GM19397 (cell line): ENCODE results near the gene APC2.

Experiments used
- ATAC-seq: cut with Tn5 transposase; IDR thresholded peaks from one replicate; pipeline ENCODE4 v1.9.1; 2021; ENCODE audit warnings: mild to moderate bottlenecking, moderate library complexity; ENCODE audit not compliant: unreplicated experiment

The APC2 gene

DNA sequence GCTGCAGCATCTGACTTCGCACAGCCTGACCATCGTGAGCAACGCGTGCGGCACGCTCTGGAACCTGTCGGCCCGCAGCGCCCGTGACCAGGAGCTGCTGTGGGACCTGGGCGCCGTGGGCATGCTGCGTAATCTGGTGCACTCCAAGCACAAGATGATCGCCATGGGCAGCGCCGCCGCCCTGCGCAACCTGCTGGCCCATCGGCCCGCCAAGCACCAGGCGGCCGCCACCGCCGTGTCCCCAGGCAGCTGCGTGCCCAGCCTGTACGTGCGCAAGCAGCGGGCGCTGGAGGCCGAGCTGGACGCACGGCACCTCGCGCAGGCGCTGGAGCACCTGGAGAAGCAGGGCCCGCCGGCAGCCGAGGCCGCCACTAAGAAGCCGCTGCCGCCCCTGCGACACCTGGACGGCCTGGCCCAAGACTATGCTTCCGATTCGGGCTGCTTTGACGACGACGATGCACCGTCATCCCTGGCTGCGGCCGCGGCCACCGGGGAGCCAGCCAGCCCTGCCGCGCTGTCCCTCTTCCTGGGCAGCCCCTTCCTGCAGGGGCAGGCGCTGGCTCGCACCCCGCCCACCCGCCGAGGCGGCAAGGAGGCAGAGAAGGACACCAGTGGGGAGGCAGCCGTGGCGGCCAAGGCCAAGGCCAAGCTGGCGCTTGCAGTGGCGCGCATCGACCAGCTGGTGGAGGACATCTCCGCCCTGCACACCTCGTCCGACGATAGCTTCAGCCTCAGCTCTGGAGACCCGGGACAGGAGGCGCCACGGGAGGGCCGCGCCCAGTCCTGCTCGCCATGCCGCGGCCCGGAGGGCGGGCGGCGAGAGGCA, 15.5 kb downstream of the APC2 start:
- no peak for ATAC-seq

GRCh38 chr19:1466018-1466460, 16.1 kb downstream of the APC2 start:
- no peak for ATAC-seq

DNA sequence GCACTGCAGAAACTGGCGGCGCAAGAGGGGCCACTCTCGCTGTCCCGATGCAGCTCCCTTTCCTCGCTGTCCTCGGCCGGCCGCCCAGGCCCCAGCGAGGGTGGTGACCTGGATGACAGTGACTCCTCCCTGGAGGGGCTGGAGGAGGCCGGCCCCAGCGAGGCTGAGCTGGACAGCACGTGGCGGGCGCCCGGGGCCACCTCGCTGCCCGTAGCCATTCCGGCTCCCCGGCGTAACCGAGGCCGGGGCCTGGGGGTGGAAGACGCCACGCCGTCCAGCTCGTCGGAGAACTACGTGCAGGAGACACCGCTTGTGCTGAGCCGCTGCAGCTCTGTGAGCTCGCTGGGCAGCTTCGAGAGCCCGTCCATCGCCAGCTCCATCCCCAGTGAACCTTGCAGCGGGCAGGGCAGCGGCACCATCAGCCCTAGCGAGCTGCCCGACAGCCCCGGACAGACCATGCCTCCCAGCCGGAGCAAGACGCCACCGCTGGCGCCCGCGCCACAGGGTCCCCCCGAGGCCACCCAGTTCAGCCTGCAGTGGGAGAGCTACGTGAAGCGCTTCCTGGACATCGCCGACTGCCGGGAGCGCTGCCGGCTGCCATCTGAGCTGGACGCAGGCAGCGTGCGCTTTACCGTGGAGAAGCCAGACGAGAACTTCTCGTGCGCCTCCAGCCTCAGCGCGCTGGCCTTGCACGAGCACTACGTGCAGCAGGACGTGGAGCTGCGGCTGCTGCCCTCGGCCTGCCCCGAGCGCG, 16.7 kb downstream of the APC2 start:
- ATAC-seq: no peak

DNA sequence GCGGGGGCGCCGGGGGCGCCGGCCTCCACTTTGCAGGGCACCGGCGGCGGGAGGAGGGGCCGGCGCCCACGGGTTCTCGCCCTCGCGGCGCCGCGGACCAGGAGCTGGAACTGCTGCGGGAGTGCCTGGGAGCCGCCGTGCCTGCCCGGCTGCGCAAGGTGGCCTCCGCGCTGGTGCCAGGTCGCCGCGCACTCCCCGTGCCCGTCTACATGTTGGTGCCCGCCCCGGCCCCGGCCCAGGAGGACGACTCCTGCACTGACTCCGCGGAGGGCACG, 17.2 kb downstream of the APC2 start:
- no peak for ATAC-seq

DNA sequence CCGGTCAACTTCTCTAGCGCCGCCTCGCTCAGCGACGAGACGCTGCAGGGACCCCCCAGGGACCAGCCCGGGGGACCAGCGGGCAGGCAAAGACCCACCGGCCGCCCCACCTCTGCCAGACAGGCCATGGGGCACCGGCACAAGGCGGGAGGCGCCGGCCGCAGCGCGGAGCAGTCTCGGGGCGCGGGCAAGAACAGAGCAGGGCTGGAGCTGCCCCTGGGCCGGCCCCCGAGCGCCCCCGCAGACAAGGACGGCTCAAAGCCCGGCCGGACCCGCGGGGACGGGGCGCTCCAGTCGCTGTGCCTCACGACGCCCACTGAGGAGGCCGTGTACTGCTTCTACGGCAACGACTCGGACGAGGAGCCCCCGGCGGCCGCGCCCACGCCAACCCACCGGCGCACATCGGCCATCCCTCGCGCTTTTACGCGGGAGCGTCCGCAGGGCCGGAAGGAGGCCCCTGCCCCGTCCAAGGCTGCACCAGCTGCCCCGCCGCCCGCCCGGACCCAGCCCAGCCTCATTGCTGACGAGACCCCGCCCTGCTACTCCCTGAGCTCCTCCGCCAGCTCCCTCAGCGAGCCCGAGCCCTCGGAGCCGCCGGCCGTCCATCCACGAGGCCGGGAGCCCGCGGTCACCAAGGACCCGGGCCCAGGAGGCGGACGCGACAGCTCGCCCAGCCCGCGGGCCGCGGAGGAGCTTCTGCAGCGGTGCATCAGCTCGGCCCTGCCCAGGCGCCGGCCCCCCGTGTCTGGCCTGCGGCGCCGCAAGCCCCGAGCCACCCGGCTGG, 17.8 kb downstream of the APC2 start:
- ATAC-seq: no peak

DNA sequence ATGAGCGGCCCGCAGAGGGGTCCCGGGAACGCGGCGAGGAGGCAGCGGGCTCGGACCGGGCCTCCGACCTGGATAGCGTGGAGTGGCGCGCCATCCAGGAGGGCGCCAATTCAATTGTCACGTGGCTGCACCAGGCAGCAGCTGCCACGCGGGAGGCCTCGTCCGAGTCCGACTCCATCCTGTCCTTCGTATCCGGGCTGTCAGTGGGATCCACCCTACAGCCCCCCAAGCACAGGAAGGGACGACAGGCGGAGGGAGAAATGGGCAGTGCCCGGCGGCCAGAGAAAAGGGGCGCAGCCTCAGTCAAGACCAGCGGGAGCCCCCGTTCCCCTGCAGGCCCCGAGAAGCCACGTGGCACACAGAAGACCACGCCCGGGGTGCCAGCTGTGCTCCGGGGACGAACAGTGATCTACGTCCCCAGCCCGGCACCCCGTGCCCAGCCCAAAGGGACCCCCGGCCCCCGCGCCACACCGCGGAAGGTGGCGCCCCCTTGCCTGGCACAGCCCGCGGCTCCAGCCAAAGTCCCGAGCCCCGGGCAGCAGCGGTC, 18.4 kb downstream of the APC2 start:
- no peak for ATAC-seq

DNA sequence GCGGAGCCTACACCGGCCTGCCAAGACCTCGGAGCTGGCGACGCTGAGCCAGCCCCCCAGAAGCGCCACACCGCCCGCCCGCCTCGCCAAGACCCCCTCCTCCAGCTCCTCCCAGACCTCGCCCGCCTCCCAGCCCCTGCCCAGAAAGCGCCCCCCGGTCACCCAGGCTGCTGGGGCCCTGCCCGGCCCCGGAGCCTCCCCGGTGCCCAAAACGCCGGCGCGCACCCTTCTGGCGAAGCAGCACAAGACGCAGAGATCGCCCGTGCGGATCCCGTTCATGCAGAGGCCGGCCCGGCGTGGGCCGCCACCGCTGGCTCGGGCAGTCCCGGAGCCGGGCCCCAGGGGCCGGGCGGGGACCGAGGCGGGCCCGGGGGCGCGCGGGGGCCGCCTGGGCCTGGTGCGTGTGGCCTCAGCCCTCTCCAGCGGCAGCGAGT, 18.9 kb downstream of the APC2 start:
- ATAC-seq: no peak

GRCh38 chr19:1469255-1470054, 19.5 kb downstream of the APC2 start:
- ATAC-seq: no peak

GRCh38 chr19:1470055-1470304, 20.1 kb downstream of the APC2 start:
- no peak for ATAC-seq

DNA sequence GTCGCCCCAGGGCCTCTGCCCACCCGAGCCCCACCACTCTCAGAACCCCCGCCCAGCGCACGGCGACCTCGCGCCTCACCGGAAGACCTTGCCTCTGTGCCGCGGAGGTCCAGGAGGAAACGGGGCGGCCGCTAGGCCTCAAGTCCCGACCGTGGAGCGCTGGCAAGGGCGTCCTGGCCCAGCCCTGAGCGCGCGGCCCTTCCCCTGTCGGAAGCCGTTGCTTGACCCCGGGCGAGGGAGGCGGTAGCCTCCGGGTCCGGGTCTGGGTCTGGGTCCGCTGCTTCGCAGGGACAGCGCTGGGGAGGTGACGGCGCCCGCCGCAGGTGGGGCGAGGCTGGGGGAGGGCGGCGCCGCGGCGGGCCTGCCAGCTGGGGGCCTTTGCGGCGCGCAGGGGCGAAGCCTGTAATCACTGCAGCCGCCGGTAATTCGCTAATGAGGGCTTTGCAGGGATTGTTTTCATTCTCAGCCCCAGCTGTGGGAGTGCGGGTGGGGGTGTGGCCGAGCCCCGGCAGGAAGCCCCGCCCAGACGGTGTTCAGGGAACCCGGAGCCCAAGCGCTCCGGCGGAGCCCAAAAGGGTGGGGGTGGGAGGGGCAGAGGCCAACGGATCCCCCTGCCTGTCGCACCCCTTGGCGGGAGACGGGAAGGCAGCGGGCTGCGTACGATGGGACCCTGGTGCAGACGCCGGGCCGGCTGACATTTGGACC, 20.5 kb downstream of the APC2 start:
- no peak for ATAC-seq

DNA sequence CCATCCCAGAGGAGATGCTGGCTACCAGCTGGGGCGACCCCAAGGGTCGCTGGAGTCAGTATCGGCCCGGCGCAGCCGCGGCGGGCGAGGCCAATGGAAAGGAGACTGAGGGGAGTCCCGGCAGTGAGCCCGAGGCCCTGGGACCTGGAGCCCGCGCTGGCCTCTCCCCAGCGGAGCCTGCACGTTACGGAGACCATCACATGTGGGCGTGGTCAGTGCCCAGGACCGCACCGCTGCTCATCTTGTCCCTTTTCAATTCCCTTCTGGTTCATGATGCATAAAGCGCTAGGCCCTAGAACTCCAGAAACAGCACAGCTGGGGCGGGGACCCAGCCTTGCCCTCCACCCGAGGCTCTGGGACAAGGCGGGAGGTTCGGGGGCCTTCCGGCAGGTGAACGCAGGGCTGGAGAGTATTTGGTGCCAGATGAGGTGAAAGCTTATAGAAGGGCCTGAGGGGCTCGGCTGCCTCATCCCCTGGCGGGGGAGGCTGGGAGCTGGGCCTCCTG, 21.1 kb downstream of the APC2 start:
- ATAC-seq: no peak

DNA sequence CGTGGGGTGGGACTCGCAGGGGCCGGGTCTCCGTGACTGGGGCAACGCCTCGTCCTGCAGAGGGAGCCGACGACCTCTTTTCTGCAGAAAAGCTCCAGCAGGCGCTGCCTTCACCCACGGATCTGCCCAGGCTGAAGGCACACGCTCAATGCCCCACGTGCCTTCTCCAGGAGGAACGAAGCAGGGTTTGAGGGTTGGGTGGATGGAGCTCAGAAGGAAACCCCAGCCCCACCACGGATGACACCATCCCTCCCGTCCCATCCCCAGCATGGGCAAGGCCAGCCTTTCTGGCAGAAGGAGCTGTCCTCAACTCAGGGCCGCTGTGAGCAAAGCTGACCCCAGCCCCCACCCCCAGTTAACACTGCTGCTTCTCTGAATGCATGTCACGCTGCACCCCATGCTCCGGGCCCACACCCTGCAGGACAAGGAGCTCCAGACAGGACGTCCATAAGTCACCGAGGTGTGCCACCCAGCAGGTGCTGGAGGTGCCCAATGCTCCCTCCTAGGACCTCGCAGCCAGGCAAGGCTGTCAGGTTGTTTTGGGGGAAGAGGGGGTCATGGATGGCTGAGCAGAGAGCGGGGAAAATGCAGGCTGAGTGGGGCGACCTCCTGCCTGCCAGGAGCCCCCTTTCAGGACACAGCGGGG, 21.7 kb downstream of the APC2 start:
- no peak for ATAC-seq

GRCh38 chr19:1472231-1473084, 22.5 kb downstream of the APC2 start:
- no peak for ATAC-seq

- ATAC-seq: no peak
Observed at GRCh38 chr19:1473085-1473851, 23.3 kb downstream of the APC2 start.

DNA sequence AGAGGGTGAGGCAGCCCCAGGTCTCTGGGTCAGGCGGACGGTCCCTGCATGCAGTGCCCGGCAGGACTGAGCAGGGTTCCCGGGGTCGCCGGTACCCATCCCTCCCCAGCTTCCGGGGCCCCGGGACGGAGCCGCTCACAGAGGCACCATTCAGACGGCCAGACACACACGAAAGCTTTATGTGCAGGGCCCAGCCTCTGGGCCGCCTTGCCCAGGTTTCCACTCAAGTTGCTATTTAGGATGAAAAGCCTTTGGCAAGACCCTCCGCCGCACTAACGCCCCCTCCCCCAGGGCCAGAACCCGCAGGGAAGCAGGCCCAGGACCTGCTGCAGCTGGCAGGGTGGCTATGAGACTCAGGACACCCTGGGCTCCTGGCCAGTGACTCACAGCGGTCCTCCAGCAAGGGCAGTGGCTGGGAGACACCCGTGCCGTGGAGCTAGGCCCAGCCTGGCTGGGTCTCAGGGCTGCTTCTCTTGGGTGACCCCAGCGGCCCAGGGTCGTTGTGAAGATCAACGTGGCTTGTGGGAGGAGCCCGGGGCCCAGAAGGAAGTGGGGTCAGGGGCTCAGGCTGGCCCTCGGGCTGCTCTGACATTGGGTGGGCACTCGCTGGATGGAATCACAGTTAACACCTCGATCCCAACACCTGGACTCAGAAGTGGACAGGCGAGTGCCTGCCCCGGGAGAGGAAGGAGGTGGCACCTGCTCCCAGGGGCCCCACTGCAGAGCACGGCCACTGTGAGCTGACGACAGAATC, 24.3 kb downstream of the APC2 start:
- ATAC-seq: no peak

DNA sequence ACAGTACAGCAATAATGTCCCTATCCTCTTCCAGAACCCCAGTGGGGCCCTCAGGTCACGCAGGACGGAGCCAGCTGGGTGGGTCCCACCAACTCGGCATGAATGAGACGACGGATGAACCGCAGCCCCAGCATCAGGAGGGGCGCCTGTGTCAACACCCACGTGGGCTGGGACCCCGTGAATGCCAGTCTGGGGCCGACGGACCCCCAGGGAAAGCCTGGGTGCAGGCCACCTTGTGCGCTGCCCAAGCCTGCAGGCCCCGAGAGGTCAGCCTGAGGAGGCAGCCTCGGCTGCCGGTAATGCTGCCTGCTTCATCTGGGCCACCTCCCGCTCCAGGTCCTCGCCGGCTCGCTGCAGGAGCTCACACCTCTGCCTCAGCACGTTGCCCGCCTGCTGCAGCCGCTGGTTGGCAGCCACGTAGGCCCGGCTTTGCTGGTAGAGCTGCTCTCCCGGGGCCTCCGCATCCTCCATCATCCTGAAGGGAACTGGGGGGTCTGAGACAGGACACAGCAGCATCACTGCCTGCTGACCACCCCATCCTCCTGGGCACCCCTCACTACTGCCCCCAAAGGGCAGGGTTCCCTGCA, 24.9 kb downstream of the APC2 start:
- ATAC-seq: no peak
